DOHH2 (cell line): ENCODE data around the gene MYH7.

Experiments used
- CTCF ChIP-seq: fragments of 200-600 bp; sonication (generic); IDR thresholded peaks from one replicate; pipeline ENCODE4 v1.5.1; 2014; ENCODE audit warnings: antibody characterized with exemption, mild to moderate bottlenecking, low read depth, low read length; ENCODE audit not compliant: poor library complexity, severe bottlenecking
- EZH2phosphoT487 ChIP-seq: fragments of 200-600 bp; sonication (generic); IDR thresholded peaks from 2 replicates; pipeline ENCODE4 v1.6.1; 2017; ENCODE audit warnings: borderline replicate concordance, mild to moderate bottlenecking, antibody characterized with exemption, low read length, moderate library complexity, mixed read lengths

- TF ChIP-seq CTCF (no peak), EZH2phosphoT487 (no peak)
Measured at GRCh38 chr14:23384364-23385080, 50.9 kb downstream of the MYH7 start.
